ENCODE data around the gene ANKRD40. TPM values are rescaled to one million over a fixed set of nuclear protein-coding genes. Genes with fewer than 3 reads are reported as not detected.
A peak's percentile ranks its signal among the peaks of the same experiment; 100 is the strongest.
"Not testable (repeated sequence)": the region's sequence is repeated elsewhere in the genome, so short reads cannot be mapped to it uniquely, and the experiment has no call there.

ANKRD40 gene
- total RNA-seq, 1 experiment from 2014 or later, result 14.0 TPM

- no peak for DNase-seq (ENCODE audit: low spot score)
Observed at GRCh38 chr17:50712641-50713040, 4.9 kb upstream of the ANKRD40 start.

- no peak for DNase-seq (ENCODE audit: low spot score)
Observed at GRCh38 chr17:50710650-50711049, 2.9 kb upstream of the ANKRD40 start.

- no peak for DNase-seq (ENCODE audit: low spot score)
Observed at GRCh38 chr17:50710025-50710424, 2.3 kb upstream of the ANKRD40 start.

GRCh38 chr17:50709053-50709452 is 1.3 kb upstream of the ANKRD40 start:
- not testable (repeated sequence) for DNase-seq (ENCODE audit: low spot score)

GRCh38 chr17:50708050-50709000 is 611 bp upstream of the ANKRD40 start:
- peak; percentile 63 for DNase-seq (ENCODE audit: low spot score)

- DNase-seq (ENCODE audit: low spot score), result no peak
Observed at GRCh38 chr17:50703162-50703561, 4.6 kb downstream of the ANKRD40 start.

- no peak for DNase-seq (ENCODE audit: low spot score)
Observed at GRCh38 chr17:50699410-50699809, 8.3 kb downstream of the ANKRD40 start.

GRCh38 chr17:50697663-50698272 is 9.9 kb downstream of the ANKRD40 start:
- DNase-seq (ENCODE audit: low spot score), result no peak

GRCh38 chr17:50697062-50697461 is 10.7 kb downstream of the ANKRD40 start:
- DNase-seq (ENCODE audit: low spot score), result peak; percentile 66

GRCh38 chr17:50696365-50696879 is 11.3 kb downstream of the ANKRD40 start:
- DNase-seq (ENCODE audit: low spot score), result no peak

GRCh38 chr17:50693036-50693682 is 14.6 kb downstream of the ANKRD40 start:
- peak; percentile 78 for DNase-seq (ENCODE audit: low spot score)

GRCh38 chr17:50692448-50693035 is 15.2 kb downstream of the ANKRD40 start:
- no peak for DNase-seq (ENCODE audit: low spot score)

- no peak for DNase-seq (ENCODE audit: low spot score)
Observed at GRCh38 chr17:50691550-50692447, 15.9 kb downstream of the ANKRD40 start.

- no peak for DNase-seq (ENCODE audit: low spot score)
Observed at GRCh38 chr17:50690887-50691549, 16.7 kb downstream of the ANKRD40 start.

- DNase-seq (ENCODE audit: low spot score), result no peak
Observed at GRCh38 chr17:50689956-50690886, 17.5 kb downstream of the ANKRD40 start.

- DNase-seq (ENCODE audit: low spot score), result no peak
Observed at GRCh38 chr17:50689251-50689650, 18.5 kb downstream of the ANKRD40 start.

GRCh38 chr17:50688245-50688644 is 19.5 kb downstream of the ANKRD40 start:
- DNase-seq (ENCODE audit: low spot score), result no peak

GRCh38 chr17:50687200-50688066 is 20.3 kb downstream of the ANKRD40 start:
- no peak for DNase-seq (ENCODE audit: low spot score)
